Upper lobe of left lung (tissue), 4 donors: ENCODE data around the gene CCT8L2.
"Not testable (repeated sequence)": the region's sequence is repeated elsewhere in the genome, so short reads cannot be mapped to it uniquely, and the experiment has no call there.

ENCODE experiments used
- CTCF ChIP-seq, 6 experiments: fragments of 450-650 bp in 4 of 6; fragments of 200-600 bp in 2 of 6; sonication (generic) in 2 of 6; IDR thresholded peaks; one replicate each; pipeline ENCODE4 v1.5.1; 2016 to 2019; ENCODE audit warnings: antibody characterized with exemption in 6 of 6
- EP300 ChIP-seq, 4 donors: sonication (generic); formaldehyde crosslinking; IDR thresholded peaks; one replicate each; pipeline ENCODE4 v1.5.1; 2017; ENCODE audit warnings: antibody characterized with exemption in 4 of 4, control low read depth in 2 of 4
- POLR2A ChIP-seq, 4 donors: fragments of 450-650 bp; IDR thresholded peaks; one replicate each; pipeline ENCODE4 v1.5.1; 2016 to 2017; ENCODE audit warnings: antibody characterized with exemption in 4 of 4, mild to moderate bottlenecking in 2 of 4
- POLR2AphosphoS5 ChIP-seq, 2 donors: sonication (generic); formaldehyde crosslinking; IDR thresholded peaks; one replicate each; pipeline ENCODE4 v1.5.1; 2017; ENCODE audit warnings: antibody characterized with exemption in 2 of 2

- TF ChIP-seq CTCF, EP300, POLR2A, POLR2AphosphoS5 (IDR thresholded peaks at IDR 0.05): not testable (repeated sequence)
Measured at GRCh38 chr22:16635442-16635841, 42.8 kb upstream of the CCT8L2 start.
